ENCODE data around the gene RANGAP1. TPM values are rescaled to one million over a fixed set of nuclear protein-coding genes. Genes with fewer than 3 reads are reported as not detected.

Gene RANGAP1, protein sequence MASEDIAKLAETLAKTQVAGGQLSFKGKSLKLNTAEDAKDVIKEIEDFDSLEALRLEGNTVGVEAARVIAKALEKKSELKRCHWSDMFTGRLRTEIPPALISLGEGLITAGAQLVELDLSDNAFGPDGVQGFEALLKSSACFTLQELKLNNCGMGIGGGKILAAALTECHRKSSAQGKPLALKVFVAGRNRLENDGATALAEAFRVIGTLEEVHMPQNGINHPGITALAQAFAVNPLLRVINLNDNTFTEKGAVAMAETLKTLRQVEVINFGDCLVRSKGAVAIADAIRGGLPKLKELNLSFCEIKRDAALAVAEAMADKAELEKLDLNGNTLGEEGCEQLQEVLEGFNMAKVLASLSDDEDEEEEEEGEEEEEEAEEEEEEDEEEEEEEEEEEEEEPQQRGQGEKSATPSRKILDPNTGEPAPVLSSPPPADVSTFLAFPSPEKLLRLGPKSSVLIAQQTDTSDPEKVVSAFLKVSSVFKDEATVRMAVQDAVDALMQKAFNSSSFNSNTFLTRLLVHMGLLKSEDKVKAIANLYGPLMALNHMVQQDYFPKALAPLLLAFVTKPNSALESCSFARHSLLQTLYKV
- 121 and 137 TPM in 2 replicates for total RNA-seq

DNA sequence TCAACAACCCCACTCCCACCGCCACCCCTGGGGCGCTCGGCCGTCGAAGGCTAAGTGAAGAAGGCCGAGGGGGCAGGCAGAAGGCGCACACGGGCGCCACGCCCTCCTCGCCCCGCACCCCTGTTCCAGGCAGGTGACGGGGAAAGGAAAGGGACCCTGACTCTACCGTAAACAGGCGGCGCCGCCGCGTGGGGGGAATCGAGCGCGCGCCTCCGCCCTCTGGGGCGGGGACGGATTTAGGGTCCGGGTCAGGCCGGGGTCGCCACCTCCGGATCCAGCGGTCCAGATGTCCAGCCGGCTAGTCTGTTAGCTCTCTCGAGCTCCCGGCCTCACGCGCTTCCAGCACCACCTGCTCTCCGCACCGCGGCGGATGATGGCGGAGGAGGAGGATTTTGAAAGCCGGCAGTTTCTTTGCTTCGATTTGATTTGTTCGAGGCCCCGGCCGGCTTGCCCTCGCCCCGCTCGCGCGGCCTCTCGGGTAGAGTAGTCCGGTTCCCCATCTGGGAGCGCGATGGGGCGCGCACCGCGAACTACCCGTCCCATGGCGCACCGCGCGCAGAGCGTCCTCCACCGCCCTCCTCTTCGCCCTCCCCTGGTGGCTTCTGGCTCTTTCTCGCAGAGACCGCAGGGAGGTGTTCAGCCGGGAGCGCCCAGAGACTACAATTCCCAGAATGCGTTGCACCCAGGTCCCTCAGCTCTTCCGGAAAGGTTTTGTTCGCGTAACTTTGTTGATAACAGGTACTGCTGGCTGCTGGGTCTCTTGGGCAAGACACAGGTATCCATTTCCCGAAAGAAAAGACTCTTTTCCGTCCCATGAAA, at the start of gene RANGAP1:
RANGAP1 (minus strand) TSS at position 368 of the 819 bp plus-strand sequence. CDS start 5,143 bp downstream, outside the sequence.

GRCh38 chr22:41301085-41302020, 15.4 kb upstream of the RANGAP1 start, which contains the start of gene ZC3H7B:
ZC3H7B (plus strand) TSS chr22:41301525; CDS start chr22:41320661, 19,136 bp downstream.

GRCh38 chr22:41240377-41241132, 45.4 kb downstream of the RANGAP1 start, which contains the start of gene CHADL:
CHADL (minus strand) TSS chr22:41240931; CDS start chr22:41240881, 50 bp downstream.

GRCh38 chr22:41204992-41205900, 80.7 kb downstream of the RANGAP1 start, which contains the start of gene L3MBTL2:
L3MBTL2 (plus strand) TSS chr22:41205312; CDS start chr22:41205363, 51 bp downstream.

Small RNA genes within 50 kb of the gene (small RNA-seq; reads per million reads assigned to genes)
- gene MIR6889: not detected

Other genes with a start within 250 kb of the RANGAP1 start
- gene EP300, start 193.6 kb downstream of the RANGAP1 start, total RNA-seq: 80.9 and 93.9 TPM in 2 replicates
- gene L3MBTL2, start 80.9 kb downstream of the RANGAP1 start, total RNA-seq: 29.1 and 31.6 TPM in 2 replicates
- gene CHADL, start 45.3 kb downstream of the RANGAP1 start, total RNA-seq: 0.43 and 0.53 TPM in 2 replicates
- gene ZC3H7B, start 15.3 kb upstream of the RANGAP1 start, total RNA-seq: 64.2 and 70.5 TPM in 2 replicates
- gene TEF, start 95.8 kb upstream of the RANGAP1 start, total RNA-seq: 2.2 and 3.1 TPM in 2 replicates
- 31.6 and 36.0 TPM in 2 replicates for gene TOB2, start 160.6 kb upstream of the RANGAP1 start, total RNA-seq
- 54.1 and 63.7 TPM in 2 replicates for gene PHF5A, start 182.5 kb upstream of the RANGAP1 start, total RNA-seq
- 62.4 and 76.7 TPM in 2 replicates for gene ACO2, start 182.9 kb upstream of the RANGAP1 start, total RNA-seq